Measurements from ENCODE around the gene CHERP.

The CHERP gene

GRCh38 chr19:16542045-16542909 lies at the start of gene CHERP:
TSS of gene CHERP (minus strand) at chr19:16542437. CDS start at chr19:16542378, 59 bp downstream.
- peak; percentile 94 for DNase-seq (ENCODE audit: low read depth)

DNA sequence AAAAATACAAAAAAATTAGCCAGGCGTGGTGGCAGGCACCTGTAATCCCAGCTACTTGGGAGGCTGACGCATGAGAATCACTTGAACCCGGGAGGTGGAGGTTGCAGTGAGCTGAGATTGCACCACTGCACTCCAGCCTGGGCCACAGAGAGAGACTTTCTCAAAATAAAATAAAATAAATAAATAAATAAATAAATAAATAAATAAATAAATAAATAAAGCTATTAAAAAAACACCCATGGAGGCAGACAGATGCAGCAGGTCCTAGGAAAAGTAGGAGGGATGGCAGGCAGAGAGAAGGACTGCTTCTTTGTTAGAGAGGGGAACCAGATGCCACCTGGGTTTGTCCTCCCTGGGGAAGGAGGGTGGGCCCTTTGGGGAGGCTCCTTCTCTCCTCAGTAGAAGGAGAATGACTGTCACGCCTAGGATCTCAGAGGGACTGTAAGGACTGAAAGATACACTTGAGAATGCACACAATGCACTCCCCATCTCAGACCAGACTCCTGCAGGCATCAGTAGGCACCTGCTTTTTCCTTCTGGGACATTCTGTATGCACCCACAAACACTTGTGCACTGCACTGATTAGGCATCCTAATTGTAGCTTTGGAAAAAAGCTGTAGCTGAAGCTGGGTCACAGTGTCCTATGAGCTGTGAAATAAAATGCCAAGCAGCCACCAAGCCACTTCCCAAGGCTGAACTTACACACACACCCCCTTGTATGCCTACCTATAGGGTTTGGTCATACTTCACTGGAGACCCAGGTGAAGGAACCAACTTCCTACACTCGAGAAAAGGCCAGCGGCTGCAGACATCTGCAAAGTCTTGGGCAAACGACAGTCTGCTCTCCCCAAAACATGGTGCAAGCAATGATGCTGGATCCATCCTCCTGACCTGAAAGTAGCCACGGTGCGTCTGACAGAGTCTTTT lies 48.9 kb upstream of the CHERP start:
- no peak for DNase-seq (ENCODE audit: low read depth)

DNA sequence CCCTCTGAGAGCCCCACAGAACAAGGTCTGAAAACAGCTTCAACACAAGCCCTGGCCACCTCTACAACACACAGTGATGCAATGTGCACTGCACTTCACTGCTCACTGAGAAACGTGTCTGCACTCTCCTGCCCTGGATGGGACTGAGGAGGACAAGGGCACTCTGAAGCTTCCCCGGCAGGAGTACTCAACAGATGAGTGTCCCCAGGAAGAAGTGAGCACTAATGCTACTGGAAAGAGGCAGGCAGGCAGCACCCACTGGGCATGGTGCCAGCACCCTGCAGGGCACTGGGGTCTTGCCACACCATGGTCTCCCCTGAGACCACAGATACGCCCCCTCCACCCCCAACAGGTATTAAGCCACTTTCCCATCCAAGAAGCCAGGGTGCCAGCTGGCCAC lies 47.7 kb upstream of the CHERP start:
- no peak for DNase-seq (ENCODE audit: low read depth)

DNA sequence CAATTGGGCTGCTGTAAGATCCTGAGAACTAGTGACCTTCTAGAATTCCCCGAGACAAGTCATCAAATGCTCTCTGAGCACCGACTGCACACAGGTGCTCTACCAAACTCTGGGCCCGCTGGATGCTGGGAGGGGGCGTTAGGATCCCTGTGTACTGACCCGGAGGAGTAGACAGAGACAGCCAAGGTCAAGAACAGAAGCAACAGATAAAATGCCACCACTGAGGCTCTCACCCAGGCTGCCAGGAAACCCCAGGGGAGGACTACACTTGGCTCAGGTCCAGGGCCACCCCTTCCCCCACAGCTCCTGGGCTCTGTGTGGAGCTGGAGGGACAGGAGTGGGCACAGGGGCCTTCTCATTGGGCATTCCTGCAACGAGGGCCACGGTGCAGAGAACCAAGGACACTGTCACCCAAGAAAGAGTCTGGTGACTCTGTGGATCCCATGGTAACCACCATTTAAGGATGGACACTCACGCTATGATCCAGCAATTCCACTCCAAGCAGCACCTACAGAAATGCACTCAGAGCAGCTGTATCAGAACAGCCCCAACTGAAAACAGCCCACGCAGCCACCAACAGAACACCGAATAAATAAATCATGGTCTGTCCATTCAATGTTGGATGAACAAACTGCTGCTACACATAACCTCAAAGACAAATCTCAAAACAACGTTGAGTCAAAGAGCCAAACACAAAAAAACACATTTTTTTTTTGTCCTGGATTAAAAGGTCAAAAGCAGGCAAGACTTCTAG lies 46.8 kb upstream of the CHERP start:
- no peak for DNase-seq (ENCODE audit: low read depth)

GRCh38 chr19:16587833-16588823 lies 45.9 kb upstream of the CHERP start:
- DNase-seq (ENCODE audit: low read depth): peak; percentile 21

DNA sequence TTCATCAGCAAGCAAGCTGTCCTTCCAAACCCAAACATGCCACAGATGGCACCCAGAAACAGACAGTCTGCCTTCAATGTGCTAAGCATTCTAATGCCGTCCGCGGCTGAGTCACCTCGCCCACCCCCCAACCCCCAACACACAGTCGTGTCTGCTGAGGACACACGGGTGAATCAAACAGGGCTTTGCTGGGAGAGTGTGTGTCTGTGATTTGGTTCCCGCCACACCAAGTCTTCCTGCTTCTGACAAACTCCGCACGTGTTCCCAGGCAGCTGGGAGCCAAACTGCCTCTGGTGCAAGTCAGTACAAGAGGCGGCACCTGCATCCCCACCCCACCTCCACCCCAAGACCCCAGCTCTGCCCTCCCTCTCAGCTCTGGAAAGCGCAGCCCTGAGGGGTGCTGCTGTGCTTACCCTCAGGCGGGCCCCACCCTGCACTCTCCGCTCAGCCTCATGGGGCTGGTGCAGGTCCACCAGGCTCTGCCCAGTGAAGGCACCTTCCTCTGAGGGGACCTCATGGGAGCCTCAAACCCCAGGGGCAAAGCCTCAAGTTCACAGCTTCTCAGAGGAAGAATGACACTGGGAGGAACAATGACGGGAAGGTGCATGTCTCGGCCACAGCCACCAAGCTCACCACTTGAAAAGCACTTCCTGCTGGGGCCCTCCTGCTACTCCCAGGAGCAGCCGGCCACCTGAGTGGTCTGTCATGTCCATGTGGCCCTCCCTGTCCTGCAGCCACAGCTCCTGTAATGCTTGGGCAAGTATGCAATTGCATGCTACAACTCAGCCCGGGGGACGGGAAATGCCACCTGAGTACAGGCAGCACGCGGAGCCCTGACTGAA lies 45.0 kb upstream of the CHERP start:
- DNase-seq (ENCODE audit: low read depth): peak; percentile 70

GRCh38 chr19:16586477-16586871 lies 44.2 kb upstream of the CHERP start:
- no peak for DNase-seq (ENCODE audit: low read depth)

DNA sequence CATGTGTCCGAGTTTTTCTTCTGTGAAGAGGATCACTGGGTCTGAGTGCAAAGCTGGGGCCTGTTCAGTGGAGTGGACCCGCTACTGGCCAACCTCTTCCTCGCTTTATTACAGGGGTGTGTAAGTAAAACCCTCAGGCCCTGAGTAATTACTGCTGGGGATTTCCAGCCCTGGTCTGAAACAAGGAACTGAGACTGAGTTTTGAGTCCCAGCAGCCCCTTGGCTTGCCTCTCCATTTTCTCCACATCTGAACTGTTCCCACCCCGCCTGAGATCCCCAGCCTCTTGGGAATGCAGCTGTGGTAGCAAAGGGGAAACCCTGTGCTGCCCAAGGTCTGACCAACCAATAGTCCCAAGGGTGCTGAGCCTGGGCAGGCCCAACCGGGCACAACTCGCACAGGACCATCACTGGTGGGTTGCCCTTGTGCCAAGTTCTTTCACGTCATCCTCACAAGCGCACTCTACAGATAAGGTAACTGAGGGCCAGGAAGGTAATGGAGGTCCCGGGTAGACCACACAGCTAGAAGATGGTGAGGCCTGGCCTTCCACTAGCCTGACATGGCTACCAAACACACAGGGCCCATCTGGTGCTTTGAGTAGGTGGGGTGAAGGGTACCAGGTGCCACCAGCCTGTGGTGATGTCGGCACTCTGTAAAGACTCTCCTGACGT lies 43.7 kb upstream of the CHERP start:
- DNase-seq (ENCODE audit: low read depth): no peak

DNA sequence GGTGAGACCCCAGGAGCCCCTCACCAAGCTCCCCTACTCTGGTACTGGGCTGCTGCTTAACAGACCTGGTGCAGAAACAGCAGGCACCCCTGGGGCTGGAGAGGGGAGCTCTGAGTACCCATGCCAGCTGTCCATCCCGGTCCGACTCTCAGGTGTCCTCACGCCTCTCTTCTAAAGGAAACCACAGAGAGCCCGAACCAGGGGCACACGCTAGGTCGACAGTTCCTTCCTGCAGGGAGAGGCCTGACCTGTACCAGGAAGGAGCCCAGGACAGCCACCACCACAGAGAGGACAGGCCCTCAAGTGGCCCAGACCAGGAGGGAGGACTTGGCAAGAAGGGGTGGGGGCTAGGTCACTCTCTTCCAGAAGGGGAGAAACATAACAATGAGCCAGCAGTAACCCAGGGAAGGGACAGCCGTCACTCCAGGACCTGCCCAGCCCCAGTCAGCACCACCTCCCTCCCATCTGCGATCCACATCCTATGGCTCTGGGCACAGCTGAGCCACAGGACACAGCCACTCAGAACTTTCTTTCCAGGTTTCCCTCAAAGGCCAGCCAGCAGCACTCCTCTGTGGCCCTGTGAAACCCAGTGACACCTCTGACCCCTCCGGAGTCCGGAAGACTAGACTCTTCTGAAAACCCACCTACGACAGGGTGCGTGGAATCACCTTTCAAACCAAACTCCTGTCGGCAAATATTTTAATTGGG lies 43.0 kb upstream of the CHERP start:
- no peak for DNase-seq (ENCODE audit: low read depth)

- DNase-seq (ENCODE audit: low read depth): peak; percentile 86
Observed at GRCh38 chr19:16584248-16585093, 42.2 kb upstream of the CHERP start.

DNA sequence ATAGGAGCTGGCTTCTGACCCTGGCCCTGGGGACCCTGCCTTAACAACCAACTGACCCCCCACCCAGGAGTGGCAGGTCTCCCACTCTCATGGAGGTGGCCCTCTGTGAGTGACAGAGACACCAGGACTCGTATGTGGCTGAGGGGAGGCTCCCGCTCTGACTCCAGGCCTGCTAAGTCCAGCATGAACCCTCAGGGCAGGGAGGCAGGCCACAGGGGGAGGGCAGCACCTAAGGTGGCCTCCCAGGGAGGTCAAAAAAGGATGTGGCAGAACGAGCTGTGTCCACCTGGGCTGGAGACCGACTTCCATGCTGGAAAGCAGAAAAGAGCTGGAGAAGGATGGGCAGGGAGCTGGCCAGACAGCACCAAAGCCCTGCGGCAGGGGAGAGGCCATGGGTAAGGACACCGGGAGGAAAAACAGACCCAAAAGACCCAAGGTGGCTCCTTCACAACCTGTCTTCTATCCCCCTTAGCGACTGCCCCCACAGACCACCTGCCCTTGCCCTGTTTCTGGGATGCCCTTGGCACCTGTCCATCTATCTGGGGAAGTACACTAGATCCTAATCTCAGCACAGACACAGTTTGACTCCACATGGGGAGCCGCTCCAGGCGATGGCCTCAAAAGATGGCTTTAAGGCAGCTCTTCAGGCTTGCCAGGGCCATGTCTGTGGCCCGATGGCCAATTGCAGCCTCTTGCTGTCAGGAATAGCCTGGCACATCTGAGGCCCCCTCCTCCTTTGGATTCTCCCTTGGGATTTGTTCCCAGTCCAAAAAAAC lies 40.4 kb upstream of the CHERP start:
- no peak for DNase-seq (ENCODE audit: low read depth)

GRCh38 chr19:16581971-16582343 lies 39.7 kb upstream of the CHERP start:
- no peak for DNase-seq (ENCODE audit: low read depth)

- DNase-seq (ENCODE audit: low read depth): no peak
Observed at GRCh38 chr19:16581145-16581970, 39.1 kb upstream of the CHERP start.

DNA sequence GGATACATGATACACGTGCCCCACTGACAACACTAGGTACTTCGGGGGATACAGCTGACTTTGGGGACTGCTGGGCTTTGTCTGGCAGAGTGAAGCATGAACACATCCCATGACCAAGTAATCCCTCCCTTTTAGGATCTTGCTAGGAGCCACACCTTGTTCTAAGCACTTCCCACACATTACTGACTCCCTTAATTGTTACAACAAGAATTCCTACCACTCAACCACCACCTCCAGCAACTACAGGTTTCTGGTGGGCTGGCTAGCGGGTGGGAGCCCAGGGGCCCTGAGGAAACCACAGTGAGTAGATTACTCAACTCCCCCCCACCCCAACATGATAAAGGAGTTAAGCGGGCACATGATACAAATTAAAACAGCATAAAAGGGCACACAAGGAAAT lies 37.1 kb upstream of the CHERP start:
- DNase-seq (ENCODE audit: low read depth): no peak

DNA sequence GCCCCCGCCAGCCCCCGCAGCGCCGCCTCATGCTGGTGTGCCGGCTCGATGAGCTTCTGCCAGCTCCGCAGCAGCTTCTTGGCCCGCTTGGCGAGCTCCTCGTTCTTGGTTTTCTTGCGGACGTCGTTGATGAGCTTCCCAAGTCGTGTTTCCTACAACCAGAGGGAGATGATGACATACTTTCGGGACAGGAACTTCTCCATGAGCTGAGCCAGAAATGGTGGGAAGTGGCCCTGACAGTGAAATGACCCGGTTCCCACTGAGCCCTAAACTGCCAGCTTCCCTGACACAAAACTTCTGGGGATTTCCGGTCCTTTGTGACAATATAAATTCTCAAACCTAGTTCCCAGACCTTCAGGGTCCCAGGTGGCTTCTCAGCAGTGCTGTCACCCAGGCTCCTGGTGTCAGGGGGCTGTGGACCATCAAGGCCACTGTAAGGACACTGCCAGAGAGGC lies 35.3 kb upstream of the CHERP start:
- DNase-seq (ENCODE audit: low read depth): no peak

Measured in EH (cell line).